ENCODE measurements around the gene DBNDD2.

DBNDD2 gene

GRCh38 chr20:45452772-45453691 lies 44.9 kb downstream of the DBNDD2 start:
- DNase-seq: no peak

- peak; percentile 42 for DNase-seq
Observed at GRCh38 chr20:45456632-45457031, 48.5 kb downstream of the DBNDD2 start.

GRCh38 chr20:45459606-45460005 lies 51.5 kb downstream of the DBNDD2 start:
- no peak for DNase-seq
